HepG2 (cell line): ENCODE results near the gene AGXT.

ENCODE experiments used
- HDAC2 ChIP-seq: sonication (generic); formaldehyde crosslinking; IDR thresholded peaks from 2 replicates; pipeline ENCODE4 v1.4.0; 2020; ENCODE audit warnings: missing genetic modification reagents
- NFATC3 ChIP-seq: sonication (generic); formaldehyde crosslinking; IDR thresholded peaks from 2 replicates; pipeline ENCODE4 v1.5.1; 2020; ENCODE audit warnings: mild to moderate bottlenecking, missing genetic modification reagents
- POLR2A ChIP-seq, 2 experiments: IDR thresholded peaks; 2 replicates each; pipeline ENCODE4 v1.6.1; 2011; ENCODE audit warnings: low read depth in 2 of 2, low read length in 2 of 2, mild to moderate bottlenecking in 1 of 2, moderate library complexity in 1 of 2; ENCODE audit not compliant: insufficient read depth in 1 of 2
- TF ChIP-seq, protein P1 (sequence below): sonication (generic); formaldehyde crosslinking; IDR thresholded peaks from 2 replicates; pipeline ENCODE4 v1.4.0; 2020; ENCODE audit warnings: missing genetic modification reagents, borderline replicate concordance
- TF ChIP-seq, protein P2 (sequence below): IDR thresholded peaks from 2 replicates; pipeline ENCODE4 v1.6.1; 2012; ENCODE audit warnings: inconsistent platforms

DNA sequence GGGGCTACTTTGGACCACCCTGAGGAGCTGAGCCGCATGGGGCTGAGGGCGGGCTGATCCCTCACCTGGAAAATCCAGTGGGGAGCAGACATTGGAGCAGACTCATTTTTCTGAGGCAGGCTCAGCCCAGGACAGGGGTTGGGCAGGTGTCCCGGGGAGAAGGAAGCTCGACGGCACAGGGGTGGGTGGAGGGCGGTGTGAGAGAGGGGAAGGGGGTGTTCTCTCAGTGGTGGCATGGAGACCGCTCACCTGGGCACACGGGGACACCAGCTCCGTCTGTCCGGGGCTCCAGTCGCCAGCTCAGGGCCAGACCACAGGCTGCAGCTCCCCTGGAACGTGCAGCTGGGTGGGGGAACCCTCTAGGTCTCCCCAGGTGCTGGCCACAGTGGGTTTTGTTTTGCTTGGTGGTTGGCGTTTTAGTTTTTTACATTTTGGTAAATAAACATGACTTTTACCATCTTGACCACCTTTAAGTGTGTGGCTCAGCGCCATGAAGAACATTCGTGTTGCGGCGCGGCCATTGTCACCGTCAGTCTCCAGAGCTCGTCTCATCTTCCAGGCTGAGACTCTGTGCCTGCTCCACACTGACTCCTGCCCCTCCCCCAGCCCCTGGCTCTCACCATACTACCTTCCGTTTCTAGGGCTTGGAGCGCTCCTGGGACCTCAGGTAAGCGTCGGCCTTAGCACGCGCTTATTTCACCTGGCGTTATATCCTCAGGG, 31.7 kb downstream of the AGXT start:
- TF ChIP-seq POLR2A (IDR thresholded peaks at IDR 0.05; ENCODE audit: insufficient read depth in 1 of 2, low read depth in 2 of 2, low read length in 2 of 2) (no peak), HDAC2 (no peak), NFATC3 (CRISPR knock-in tag) (no peak)
- TF ChIP-seq, protein P1, sequence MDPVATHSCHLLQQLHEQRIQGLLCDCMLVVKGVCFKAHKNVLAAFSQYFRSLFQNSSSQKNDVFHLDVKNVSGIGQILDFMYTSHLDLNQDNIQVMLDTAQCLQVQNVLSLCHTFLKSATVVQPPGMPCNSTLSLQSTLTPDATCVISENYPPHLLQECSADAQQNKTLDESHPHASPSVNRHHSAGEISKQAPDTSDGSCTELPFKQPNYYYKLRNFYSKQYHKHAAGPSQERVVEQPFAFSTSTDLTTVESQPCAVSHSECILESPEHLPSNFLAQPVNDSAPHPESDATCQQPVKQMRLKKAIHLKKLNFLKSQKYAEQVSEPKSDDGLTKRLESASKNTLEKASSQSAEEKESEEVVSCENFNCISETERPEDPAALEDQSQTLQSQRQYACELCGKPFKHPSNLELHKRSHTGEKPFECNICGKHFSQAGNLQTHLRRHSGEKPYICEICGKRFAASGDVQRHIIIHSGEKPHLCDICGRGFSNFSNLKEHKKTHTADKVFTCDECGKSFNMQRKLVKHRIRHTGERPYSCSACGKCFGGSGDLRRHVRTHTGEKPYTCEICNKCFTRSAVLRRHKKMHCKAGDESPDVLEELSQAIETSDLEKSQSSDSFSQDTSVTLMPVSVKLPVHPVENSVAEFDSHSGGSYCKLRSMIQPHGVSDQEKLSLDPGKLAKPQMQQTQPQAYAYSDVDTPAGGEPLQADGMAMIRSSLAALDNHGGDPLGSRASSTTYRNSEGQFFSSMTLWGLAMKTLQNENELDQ (CRISPR knock-in tag) = no peak
- TF ChIP-seq, protein P2, sequence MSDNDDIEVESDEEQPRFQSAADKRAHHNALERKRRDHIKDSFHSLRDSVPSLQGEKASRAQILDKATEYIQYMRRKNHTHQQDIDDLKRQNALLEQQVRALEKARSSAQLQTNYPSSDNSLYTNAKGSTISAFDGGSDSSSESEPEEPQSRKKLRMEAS = no peak
